Spleen (tissue), 7 donors: ENCODE data around the gene HMCN2.

Source experiments
- CTCF ChIP-seq, 11 experiments: fragments of 200-600 bp in 7 of 11; fragments of 450-650 bp in 4 of 11; sonication (generic) in 4 of 11; IDR thresholded peaks in 8 of 11; conservative IDR thresholded peaks in 3 of 11; 1 replicate in 7 of 11; 2 replicates in 4 of 11; pipeline versions ENCODE4 v1.4.0 to v1.8.0; 2016 to 2021; ENCODE audit warnings: antibody characterized with exemption in 11 of 11, inconsistent platforms in 4 of 11, mild to moderate bottlenecking in 1 of 11
- POLR2A ChIP-seq, 3 donors: fragments of 450-650 bp; IDR thresholded peaks; one replicate each; pipeline ENCODE4 v1.5.1; 2017; ENCODE audit warnings: antibody characterized with exemption in 3 of 3, mild to moderate bottlenecking in 1 of 3
- donor health status: DM: no; HTN: no; CAD: no; lungs with moderate emphysema.
- donor health status: DM: no; HTN: no; CAD: no.
- donor health status: DM: no; HTN: no; CAD: no.

DNA sequence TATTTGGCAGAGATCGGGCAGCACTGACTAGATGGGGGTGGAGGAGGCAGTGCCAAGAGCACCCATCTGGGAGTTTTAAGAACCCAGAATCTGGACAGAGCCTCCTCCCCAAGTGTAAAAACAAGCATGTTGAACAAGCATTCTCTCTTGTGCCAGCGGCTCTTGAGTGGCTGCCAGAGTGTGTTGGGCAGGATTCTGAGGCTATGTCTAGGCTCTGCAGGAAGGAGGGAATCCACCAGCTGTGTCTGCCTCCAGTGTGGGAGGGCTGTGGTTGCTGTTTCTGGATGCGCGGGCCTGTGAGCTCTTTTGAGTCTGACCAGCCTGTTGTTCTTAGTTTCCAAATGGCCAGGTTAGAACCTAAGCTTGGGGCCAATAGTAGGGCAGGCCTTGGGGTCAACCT is 39.8 kb downstream of the HMCN2 start:
- TF ChIP-seq POLR2A (IDR thresholded peaks at IDR 0.05) (no peak), CTCF (IDR thresholded peaks at IDR 0.05 in 8 of 11, conservative IDR thresholded peaks at IDR 0.05 in 3 of 11) (no peak)
